Head of caudate nucleus (tissue), 42 donors: ENCODE data around the gene STH.

Experiments
- DNase-seq, 42 donors: peaks; one replicate each; pipeline versions ENCODE4 v3.0.0 to v3.0.0-alpha.2; 2020 to 2021; ENCODE audit warnings: mixed read lengths in 7 of 42
- intact Hi-C: fragments of 100-400 bp; cut with DNase I; formaldehyde crosslinking; loops from one replicate; pipeline ENCODE4 v1.15.0; 2022

STH gene

DNA sequence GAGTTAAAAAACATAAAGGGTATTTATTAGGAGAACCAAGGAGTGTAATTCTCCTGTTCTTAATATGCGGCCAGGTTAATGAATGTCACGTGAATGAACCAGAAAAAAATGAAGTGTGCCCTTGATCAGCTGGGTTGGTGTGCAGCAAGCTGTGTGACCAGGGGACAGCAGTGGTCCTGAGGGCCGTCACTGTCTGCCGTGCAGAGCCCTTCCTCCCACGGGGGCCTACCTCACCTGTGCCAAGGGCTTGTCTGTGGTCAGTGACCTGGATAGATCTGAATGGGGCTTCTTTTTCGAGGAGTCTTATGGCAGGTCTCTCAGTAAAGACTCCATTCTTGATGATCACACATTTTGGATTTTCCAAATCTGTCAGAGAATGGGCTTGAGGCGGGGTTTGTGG is 17.7 kb upstream of the STH start:
- DNase-seq = no peak
- intact Hi-C loops = no loop called here

DNA sequence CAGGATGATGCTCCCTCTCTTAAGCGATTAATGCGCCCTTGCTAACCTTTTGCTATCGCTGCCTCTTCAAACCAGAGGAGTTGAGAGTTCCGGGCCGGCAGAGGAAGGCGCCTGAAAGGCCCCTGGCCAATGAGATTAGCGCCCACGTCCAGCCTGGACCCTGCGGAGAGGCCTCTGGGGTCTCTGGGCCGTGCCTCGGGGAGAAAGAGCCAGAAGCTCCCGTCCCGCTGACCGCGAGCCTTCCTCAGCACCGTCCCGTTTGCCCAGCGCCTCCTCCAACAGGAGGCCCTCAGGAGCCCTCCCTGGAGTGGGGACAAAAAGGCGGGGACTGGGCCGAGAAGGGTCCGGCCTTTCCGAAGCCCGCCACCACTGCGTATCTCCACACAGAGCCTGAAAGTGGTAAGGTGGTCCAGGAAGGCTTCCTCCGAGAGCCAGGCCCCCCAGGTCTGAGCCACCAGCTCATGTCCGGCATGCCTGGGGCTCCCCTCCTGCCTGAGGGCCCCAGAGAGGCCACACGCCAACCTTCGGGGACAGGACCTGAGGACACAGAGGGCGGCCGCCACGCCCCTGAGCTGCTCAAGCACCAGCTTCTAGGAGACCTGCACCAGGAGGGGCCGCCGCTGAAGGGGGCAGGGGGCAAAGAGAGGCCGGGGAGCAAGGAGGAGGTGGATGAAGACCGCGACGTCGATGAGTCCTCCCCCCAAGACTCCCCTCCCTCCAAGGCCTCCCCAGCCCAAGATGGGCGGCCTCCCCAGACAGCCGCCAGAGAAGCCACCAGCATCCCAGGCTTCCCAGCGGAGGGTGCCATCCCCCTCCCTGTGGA is 16.0 kb upstream of the STH start:
- no peak for DNase-seq
- intact Hi-C loops = no loop called here

DNA sequence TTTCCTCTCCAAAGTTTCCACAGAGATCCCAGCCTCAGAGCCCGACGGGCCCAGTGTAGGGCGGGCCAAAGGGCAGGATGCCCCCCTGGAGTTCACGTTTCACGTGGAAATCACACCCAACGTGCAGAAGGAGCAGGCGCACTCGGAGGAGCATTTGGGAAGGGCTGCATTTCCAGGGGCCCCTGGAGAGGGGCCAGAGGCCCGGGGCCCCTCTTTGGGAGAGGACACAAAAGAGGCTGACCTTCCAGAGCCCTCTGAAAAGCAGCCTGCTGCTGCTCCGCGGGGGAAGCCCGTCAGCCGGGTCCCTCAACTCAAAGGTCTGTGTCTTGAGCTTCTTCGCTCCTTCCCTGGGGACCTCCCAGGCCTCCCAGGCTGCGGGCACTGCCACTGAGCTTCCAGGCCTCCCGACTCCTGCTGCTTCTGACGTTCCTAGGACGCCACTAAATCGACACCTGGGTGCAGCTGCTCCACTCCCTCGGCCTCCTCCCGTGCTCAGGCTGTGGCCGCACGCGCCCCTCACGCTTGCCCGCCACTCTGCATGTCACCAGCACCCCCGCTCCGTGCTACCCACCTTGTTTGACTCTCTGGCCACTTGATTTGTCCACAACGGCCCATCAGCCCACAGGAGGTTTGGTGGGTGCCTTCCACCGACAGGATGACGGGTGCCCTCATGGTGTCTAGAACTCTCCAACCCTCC is 15.3 kb upstream of the STH start:
- no peak for DNase-seq
- intact Hi-C loops = no loop called here

DNA sequence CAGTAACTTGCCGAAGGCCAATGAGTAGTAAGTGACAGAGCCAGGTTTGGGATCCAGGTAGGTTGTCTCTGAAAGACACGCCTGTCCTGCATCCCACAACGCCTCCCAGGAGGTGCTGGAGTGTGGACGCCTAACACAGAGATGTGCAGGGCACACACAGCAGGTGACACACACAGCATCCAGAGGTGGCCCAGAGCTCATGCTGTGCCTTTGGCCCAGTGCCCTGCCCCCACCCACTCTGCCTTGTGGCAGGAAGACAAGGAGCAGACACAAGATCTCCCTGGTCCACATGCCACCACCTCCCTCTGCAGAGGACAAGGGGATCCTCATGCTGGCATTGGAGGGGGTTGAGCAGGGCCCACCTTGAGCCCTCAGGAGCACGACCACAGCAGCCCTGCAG is 14.7 kb upstream of the STH start:
- intact Hi-C loops = no loop called here
- DNase-seq = no peak

DNA sequence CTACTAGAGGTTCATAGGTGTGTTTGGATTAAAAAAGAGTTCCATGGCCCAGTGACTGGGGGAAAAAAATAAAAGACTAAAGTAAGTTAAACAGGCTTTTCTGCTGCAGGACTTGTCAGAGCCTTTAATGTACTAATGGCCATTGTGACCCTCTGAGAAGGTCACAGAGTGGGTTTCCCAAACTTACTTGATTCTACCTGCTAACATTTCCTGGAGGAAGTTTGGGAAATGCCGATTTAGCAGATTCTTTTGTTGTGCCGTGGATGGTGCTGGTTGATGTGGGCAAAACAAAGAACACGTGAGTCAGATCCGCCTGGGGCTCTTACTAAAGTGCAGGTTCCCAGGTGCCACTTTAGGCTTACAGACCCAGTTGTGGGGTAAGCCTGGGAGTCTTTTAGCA is 13.6 kb upstream of the STH start:
- intact Hi-C loops = no loop called here
- no peak for DNase-seq

DNA sequence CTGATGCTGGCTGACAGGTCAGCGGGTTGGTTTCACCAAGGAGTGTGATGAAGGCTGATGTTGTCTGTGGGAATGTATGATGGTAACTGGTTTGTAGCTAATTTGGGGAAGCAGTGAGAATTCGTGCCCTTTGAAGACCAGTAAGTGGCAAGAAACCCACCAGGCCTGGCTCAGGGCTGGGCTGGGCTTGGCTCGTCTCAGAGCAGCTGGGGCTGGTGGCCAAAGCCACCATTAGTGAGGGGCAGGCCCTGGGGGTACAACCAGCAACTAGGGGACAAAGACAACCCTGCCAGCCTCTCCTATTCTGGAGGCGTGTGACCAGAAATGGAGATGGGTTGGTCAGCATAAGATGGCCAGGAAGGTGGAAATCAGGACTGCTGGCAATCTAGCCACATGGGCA is 13.0 kb upstream of the STH start:
- no peak for DNase-seq
- intact Hi-C loops = no loop called here

DNA sequence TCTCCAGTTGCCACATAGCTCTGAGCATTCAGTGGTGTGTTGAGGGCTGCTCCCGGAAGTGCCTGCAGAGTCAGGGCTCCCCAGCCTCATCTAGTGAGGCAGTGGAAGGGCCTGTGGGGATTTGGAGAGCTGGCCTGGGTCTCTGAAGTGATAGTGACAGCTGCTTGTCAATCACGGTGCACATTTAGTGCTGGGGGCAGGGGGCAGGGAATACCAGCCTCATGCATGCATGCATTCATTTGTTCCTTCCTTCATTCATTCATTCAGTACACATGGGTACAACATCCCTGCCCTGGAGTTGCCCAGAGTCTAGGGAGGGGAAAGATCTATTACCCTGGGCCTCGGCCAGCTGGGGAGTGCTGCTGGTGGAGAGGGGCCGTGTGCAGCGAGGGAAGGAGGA is 11.3 kb upstream of the STH start:
- no peak for DNase-seq
- intact Hi-C loops = no loop called here

DNA sequence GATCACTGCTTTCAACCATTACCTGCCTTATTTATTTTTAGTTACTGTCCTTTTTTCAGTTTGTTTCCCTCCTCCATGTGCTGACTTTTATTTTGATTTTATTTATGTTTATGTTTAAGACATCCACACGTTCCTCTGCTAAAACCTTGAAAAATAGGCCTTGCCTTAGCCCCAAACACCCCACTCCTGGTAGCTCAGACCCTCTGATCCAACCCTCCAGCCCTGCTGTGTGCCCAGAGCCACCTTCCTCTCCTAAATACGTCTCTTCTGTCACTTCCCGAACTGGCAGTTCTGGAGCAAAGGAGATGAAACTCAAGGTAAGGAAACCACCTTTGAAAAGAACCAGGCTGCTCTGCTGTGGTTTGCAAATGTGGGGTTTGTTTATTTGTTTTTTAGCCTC is 9.3 kb upstream of the STH start:
- DNase-seq = no peak
- intact Hi-C loops = no loop called here

DNA sequence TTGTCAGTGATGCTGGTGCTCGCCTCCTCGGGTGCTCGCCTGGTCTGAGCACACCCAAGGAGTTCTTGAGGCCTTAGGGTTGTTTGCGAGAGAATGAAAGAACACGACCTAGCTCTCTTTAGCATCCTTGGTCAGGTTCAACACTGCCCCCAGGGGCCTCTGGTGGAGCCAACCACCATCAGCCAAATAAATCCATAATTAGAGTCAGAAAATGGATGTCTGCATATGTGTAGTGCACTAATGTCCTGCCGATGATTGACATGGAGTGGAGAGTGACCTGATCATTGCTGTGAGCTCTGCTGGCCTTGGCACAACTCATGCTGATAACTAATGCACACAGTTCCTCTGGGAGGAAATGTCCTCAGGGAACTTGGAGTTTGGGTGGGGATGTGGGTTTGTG is 8.2 kb upstream of the STH start:
- intact Hi-C loops = no loop called here
- DNase-seq = no peak

DNA sequence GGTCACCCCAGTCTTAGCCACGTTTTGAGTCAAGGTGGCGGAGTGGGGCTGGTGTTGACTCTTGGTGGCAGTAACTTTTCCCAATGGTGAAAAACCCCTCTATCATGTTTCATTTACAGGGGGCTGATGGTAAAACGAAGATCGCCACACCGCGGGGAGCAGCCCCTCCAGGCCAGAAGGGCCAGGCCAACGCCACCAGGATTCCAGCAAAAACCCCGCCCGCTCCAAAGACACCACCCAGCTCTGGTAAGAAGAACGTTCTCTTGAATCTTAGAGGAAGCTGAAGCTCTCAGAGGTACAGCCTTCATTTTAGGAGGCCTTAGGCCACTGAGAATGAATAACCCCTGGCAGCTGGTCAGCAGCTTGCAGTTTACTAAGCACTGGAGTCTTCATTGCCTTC is 7.7 kb upstream of the STH start:
- DNase-seq = no peak
- intact Hi-C loops = no loop called here

DNA sequence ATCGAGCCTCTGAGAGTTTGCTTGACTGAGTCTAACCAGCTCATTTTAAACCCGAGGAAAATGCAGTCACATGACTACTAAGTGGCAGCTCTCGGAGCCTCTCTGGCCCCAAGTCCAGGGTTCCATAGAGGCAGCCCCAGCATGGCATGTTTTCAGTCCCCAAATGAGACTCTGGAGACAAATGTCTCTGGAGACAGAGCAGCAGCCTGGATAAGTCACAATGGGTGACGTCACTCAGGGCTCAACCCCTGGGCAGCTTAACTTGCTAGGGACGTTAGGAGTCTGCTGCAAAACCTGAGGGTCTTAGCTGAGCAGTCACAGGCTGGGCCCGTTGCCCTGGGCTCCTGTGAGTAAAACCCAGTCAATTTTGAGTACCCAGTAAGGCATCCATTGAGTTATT is 6.9 kb upstream of the STH start:
- peak in 11 of 42 donors; percentile 17 to 64 (median 33) for DNase-seq
- intact Hi-C loops = no loop called here

DNA sequence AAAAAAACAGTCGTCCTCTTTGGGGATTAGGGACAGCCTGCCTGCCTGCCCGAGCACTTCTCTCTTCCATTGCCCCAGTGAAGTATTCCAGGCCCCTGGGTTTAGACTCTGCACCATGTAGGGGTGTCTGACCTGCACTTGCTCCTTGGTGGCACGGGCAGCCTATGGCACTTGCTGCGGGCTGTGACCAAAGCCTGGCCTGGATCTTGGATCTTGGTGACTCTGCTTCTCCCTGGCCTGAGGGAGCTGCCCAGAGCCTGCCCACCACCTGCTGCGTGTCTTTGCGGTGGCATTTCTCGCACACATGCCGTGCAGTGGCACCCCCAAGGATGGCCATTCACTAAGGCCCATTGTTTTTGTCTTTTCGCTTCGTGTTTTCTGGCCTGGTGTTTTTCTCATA is 6.1 kb upstream of the STH start:
- DNase-seq = no peak
- intact Hi-C loops = no loop called here

DNA sequence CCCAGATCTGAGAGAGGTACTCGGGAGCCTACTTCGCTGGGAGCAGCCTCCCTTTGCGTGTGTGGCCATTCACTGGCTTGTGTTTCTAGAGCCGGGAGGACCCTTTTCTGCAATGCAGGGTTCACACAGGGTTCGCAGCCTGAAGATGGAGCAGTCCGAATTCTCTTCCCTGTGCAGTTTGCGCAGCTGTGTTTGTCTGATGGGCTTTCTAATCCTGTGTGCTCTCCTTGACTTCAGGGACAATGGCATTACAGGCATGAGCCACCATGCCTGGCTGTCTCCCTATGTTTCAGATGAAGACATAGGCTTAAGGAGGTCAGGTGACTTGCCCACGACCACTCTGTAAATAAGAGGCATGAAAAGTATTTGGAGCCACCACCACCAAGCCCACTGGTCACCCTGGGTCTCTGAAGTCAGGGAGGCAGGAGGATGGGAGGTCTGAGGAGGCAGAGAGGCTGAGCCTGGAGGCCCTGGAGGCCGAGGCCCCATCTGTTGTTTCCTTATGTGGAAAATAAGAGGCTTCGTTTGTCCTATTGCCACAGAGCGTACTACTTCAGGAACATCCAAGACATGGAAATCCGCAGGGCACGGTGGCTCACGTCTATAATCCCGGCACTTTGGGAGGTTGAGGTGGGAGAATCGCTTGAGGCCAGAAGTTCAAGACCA is 5.0 kb upstream of the STH start:
- intact Hi-C loops = no loop called here
- DNase-seq = no peak

DNA sequence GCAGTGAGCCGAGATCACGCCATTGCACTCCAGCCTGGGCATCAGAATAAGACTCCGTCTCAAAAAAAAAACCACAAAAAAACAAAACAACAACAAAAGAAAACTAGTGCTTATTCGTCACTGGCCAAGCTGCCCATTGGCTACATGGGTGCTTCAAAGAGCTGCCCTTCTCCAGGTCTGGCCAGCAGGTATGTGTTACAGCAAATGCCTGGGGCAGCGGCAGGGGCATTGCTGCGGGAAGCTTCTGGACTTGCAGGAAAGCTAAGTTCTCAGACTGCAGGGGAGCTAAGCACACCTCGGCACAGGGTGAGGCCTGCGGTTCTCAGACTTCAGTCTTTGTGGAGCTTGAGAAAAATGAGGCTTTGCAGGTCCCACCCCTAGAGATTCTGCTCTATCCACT is 4.1 kb upstream of the STH start:
- no peak for DNase-seq
- intact Hi-C loops = no loop called here

DNA sequence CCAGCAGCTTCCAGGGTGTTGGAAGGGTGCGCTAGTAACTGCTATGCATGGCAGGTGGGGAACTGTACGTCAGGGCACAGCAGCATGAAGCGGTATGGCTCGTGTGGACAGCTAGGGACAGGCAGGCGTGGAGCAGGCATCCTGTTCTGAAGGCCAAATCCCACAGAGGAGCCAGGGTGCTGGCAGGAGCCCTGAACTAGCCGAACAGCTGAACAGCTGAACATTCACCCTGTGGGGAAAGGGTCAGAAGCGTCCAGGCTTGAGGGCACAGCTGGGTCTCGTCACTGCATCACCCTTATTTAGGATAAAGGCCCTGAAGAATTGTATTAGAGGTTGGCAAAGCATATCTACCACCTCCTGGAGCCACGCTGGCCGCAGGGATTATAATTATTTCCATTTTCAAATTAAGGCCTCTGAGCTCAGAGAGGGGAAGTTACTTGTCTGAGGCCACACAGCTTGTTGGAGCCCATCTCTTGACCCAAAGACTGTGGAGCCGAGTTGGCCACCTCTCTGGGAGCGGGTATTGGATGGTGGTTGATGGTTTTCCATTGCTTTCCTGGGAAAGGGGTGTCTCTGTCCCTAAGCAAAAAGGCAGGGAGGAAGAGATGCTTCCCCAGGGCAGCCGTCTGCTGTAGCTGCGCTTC is 3.3 kb upstream of the STH start:
- DNase-seq = no peak
- intact Hi-C loops = no loop called here

DNA sequence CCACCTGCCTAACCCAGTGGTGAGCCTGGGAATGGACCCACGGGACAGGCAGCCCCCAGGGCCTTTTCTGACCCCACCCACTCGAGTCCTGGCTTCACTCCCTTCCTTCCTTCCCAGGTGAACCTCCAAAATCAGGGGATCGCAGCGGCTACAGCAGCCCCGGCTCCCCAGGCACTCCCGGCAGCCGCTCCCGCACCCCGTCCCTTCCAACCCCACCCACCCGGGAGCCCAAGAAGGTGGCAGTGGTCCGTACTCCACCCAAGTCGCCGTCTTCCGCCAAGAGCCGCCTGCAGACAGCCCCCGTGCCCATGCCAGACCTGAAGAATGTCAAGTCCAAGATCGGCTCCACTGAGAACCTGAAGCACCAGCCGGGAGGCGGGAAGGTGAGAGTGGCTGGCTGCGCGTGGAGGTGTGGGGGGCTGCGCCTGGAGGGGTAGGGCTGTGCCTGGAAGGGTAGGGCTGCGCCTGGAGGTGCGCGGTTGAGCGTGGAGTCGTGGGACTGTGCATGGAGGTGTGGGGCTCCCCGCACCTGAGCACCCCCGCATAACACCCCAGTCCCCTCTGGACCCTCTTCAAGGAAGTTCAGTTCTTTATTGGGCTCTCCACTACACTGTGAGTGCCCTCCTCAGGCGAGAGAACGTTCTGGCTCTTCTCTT is 2.6 kb upstream of the STH start:
- DNase-seq = no peak
- intact Hi-C loops = no loop called here

DNA sequence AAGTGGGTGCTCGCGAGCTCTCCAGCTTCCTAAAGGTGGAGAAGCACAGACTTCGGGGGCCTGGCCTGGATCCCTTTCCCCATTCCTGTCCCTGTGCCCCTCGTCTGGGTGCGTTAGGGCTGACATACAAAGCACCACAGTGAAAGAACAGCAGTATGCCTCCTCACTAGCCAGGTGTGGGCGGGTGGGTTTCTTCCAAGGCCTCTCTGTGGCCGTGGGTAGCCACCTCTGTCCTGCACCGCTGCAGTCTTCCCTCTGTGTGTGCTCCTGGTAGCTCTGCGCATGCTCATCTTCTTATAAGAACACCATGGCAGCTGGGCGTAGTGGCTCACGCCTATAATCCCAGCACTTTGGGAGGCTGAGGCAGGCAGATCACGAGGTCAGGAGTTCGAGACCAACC is 1.9 kb upstream of the STH start:
- no peak for DNase-seq
- intact Hi-C loops = no loop called here

DNA sequence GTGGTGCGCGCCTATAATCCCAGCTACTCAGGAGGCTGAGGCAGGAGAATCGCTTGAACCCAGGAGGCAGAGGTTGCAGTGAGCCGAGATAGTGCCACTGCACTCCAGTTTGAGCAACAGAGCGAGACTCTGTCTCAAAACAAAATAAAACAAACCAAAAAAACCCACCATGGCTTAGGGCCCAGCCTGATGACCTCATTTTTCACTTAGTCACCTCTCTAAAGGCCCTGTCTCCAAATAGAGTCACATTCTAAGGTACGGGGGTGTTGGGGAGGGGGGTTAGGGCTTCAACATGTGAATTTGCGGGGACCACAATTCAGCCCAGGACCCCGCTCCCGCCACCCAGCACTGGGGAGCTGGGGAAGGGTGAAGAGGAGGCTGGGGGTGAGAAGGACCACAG is 1.4 kb upstream of the STH start:
- intact Hi-C loops = no loop called here
- DNase-seq = no peak

DNA sequence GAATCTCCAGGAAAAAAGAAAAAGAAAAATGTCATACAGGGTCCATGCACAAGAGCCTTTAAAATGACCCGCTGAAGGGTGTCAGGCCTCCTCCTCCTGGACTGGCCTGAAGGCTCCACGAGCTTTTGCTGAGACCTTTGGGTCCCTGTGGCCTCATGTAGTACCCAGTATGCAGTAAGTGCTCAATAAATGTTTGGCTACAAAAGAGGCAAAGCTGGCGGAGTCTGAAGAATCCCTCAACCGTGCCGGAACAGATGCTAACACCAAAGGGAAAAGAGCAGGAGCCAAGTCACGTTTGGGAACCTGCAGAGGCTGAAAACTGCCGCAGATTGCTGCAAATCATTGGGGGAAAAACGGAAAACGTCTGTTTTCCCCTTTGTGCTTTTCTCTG is 845 bp downstream of the STH start:
- intact Hi-C loops = loop anchor here (2.0 to 5.0 kb wide), 3 partner anchors 42 to 215 kb away; partner anchors contain the start of gene KANSL1
- DNase-seq = no peak
